Uterus (tissue), 2 donors: Measurements from ENCODE around the gene TMEM94.

Experiments
- CTCF ChIP-seq, 4 experiments: fragments of 200-600 bp in 2 of 4; fragments of 450-650 bp in 2 of 4; sonication (generic) in 2 of 4; IDR thresholded peaks; one replicate each; pipeline ENCODE4 v1.5.1; 2016 to 2019; ENCODE audit warnings: antibody characterized with exemption in 4 of 4, mild to moderate bottlenecking in 2 of 4, moderate library complexity in 1 of 4
- POLR2A ChIP-seq, 2 donors: fragments of 450-650 bp; IDR thresholded peaks; one replicate each; pipeline ENCODE4 v1.6.1; 2016; ENCODE audit warnings: antibody characterized with exemption in 2 of 2, mild to moderate bottlenecking in 1 of 2, moderate library complexity in 1 of 2

GRCh38 chr17:75486951-75487350, 30.5 kb downstream of the TMEM94 start:
- no peak for TF ChIP-seq CTCF (IDR thresholded peaks at IDR 0.05)
- no peak for TF ChIP-seq POLR2A (IDR thresholded peaks at IDR 0.05)
